ENCODE data around the gene KIF4A. TPM values are rescaled to one million over a fixed set of nuclear protein-coding genes. Genes with fewer than 3 reads are reported as not detected.

Gene KIF4A
- total RNA-seq, 4 donors from 2014 or later = 1.3 to 4.4 (median 1.4) TPM; not detected in 1

DNA sequence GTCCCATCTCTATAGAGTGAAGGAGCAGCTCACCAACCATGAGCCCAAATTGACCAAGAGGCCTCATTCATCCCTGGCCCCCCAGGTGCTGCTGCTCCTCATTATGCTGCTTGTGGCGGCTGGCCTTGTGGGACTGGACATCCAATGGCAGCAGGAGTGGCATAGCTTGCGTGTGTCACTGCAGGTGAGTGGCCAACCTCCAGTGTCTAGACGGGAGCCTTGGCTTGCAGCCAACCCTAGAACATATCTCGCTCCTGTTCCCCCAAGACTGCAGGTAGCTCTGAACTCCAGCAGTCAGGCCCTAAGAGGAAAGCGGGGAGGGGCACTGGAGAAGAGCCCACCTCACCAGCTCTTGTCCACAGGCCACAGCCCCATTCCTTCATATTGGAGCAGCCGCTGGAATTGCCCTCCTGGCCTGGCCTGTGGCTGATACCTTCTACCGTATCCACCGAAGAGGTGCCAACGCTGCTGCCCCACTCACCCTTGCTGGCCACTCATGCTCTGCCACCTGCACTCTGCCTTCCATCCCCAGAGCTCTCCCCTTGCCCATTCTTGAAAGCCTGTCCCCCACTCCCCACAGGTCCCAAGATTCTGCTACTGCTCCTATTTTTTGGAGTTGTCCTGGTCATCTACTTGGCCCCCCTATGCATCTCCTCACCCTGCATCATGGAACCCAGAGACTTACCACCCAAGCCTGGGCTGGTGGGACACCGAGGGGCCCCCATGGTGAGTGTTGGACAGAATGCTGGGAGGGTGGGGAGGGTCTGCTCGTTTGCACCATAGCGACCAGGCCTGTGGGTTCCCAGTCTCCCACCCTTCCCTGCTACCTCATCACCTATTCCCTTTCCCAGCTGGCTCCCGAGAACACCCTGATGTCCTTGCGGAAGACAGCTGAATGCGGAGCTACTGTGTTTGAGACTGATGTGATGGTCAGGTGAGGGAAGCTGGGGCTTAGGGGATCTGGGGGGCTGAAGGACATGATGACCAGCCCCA is 136.7 kb downstream of the KIF4A start:
- no peak for DNase-seq
- H3K27me3 ChIP-seq = no peaks in the 10 kb centered on the region
- in situ Hi-C loops (cut with MboI; ENCODE audit: low pct_ligation_motif_present in 1 of 4, low pct_unique_long_range_greater_than_20kb in 1 of 4, low sequenced_read_pairs in 3 of 4) = no loop called here
- no peaks in the 10 kb centered on the region for H3K9me3 ChIP-seq
- no peak overlapping the region for H3K4me3 ChIP-seq
- H3K4me1 ChIP-seq = no peaks in the 10 kb centered on the region
- TF ChIP-seq CTCF (IDR thresholded peaks at IDR 0.05) = no peak
- TF ChIP-seq POLR2A (IDR thresholded peaks at IDR 0.05) = no peak
- TF ChIP-seq POLR2AphosphoS5 (IDR thresholded peaks at IDR 0.05) = no peak
- no peak for TF ChIP-seq EP300 (IDR thresholded peaks at IDR 0.05; ENCODE audit: low read depth)
- H3K27ac ChIP-seq = no peak overlapping the region
- no peaks in the 10 kb centered on the region for H3K36me3 ChIP-seq
- 88% methylated on average over 15 of the region's 15 CpGs; no CpG with 5 or more reads in 1 of the 2 donors for WGBS, 2 donors (ENCODE audit: low coverage in 1 of 2)
- intact Hi-C loops (cut with DNase I; ENCODE audit: low total_unique reads) = no loop called here

GRCh38 chrX:70427365-70427764 is 137.5 kb downstream of the KIF4A start:
- DNase-seq = no peak
- Histone ChIP-seq H3K27me3 (no peaks in the 10 kb centered on the region), H3K4me3 (no peak overlapping the region), H3K27ac (no peak overlapping the region), H3K4me1 (no peaks in the 10 kb centered on the region), H3K9me3 (no peaks in the 10 kb centered on the region), H3K36me3 (no peaks in the 10 kb centered on the region)
- WGBS, 2 donors (ENCODE audit: low coverage in 1 of 2) = 58% methylated on average over 2 of the region's 2 CpGs; no CpG with 5 or more reads in 1 of the 2 donors
- TF ChIP-seq CTCF (IDR thresholded peaks at IDR 0.05) = no peak
- TF ChIP-seq POLR2AphosphoS5 (IDR thresholded peaks at IDR 0.05) = no peak
- intact Hi-C loops (cut with DNase I; ENCODE audit: low total_unique reads) (no loop called here), in situ Hi-C loops (cut with MboI; ENCODE audit: low pct_ligation_motif_present in 1 of 4, low pct_unique_long_range_greater_than_20kb in 1 of 4, low sequenced_read_pairs in 3 of 4) (no loop called here)

- Histone ChIP-seq H3K27me3 (no peaks in the 10 kb centered on the region), H3K4me1 (peaks cover 0 to 4% (median under 1%) of the 10 kb centered on the region in 4 donors), H3K27ac (no peak overlapping the region), H3K36me3 (no peaks in the 10 kb centered on the region), H3K4me3 (no peak overlapping the region), H3K9me3 (no peaks in the 10 kb centered on the region)
- WGBS, 2 donors (ENCODE audit: low coverage in 1 of 2) = 85% methylated on average over 6 of the region's 6 CpGs; no CpG with 5 or more reads in 1 of the 2 donors
- in situ Hi-C loops (cut with MboI; ENCODE audit: low pct_ligation_motif_present in 1 of 4, low pct_unique_long_range_greater_than_20kb in 1 of 4, low sequenced_read_pairs in 3 of 4) (no loop called here), intact Hi-C loops (cut with DNase I; ENCODE audit: low total_unique reads) (loop anchor here (5.0 kb wide), 1 partner anchor 1153 kb away; no protein-coding TSS in a partner anchor)
- DNase-seq = no peak
- no peak for TF ChIP-seq CTCF (IDR thresholded peaks at IDR 0.05)
- TF ChIP-seq POLR2A (IDR thresholded peaks at IDR 0.05) = no peak
- no peak for TF ChIP-seq EP300 (IDR thresholded peaks at IDR 0.05; ENCODE audit: low read depth)
- TF ChIP-seq POLR2AphosphoS5 (IDR thresholded peaks at IDR 0.05) = no peak
Observed at GRCh38 chrX:70429759-70430158, 139.9 kb downstream of the KIF4A start.
